DOHH2 (cell line): ENCODE data around the gene WARS2.

Experiments used
- H3F3A ChIP-seq: fragments of 200-600 bp; sonication (generic), shearing (Covaris generic); 2 replicates; pipeline ENCODE4 v1.6.0; 2016; ENCODE audit warnings: antibody characterized with exemption, mild to moderate bottlenecking; ENCODE audit not compliant: control insufficient read depth, insufficient read depth
- H3K27ac ChIP-seq: fragments of 200-600 bp; sonication (generic); 2 replicates; pipeline ENCODE4 v1.5.1; 2014; ENCODE audit warnings: low read depth, mild to moderate bottlenecking, low read length, moderate library complexity
- H3K27me3 ChIP-seq: fragments of 200-600 bp; sonication (generic); 2 replicates; pipeline ENCODE4 v1.6.1; 2014; ENCODE audit warnings: mild to moderate bottlenecking, low read length, mixed read lengths; ENCODE audit not compliant: control insufficient read depth
- H3K36me3 ChIP-seq: fragments of 200-600 bp; sonication (generic); 2 replicates; pipeline ENCODE4 v1.6.1; 2014; ENCODE audit warnings: mild to moderate bottlenecking, low read length, moderate library complexity, mixed read lengths; ENCODE audit not compliant: control insufficient read depth
- H3K4me1 ChIP-seq: fragments of 200-600 bp; sonication (generic); 2 replicates; pipeline ENCODE4 v1.6.1; 2014; ENCODE audit warnings: mild to moderate bottlenecking, low read length, mixed read lengths; ENCODE audit not compliant: control insufficient read depth
- H3K4me2 ChIP-seq: fragments of 200-600 bp; sonication (generic); 2 replicates; pipeline ENCODE4 v1.6.0; 2014; ENCODE audit warnings: mild to moderate bottlenecking, low read length, moderate library complexity
- H3K4me3 ChIP-seq: fragments of 200-600 bp; sonication (generic); 2 replicates; pipeline ENCODE4 v1.5.1; 2014; ENCODE audit warnings: mild to moderate bottlenecking, low read length, mixed read lengths
- H3K79me2 ChIP-seq: fragments of 200-600 bp; sonication (generic); 2 replicates; pipeline ENCODE4 v1.6.1; 2014; ENCODE audit warnings: mild to moderate bottlenecking, low read length, mixed read lengths; ENCODE audit not compliant: control insufficient read depth
- H3K9me2 ChIP-seq: fragments of 200-600 bp; sonication (generic); replicated peaks from 2 replicates; pipeline ENCODE4 v1.6.1; 2014; ENCODE audit warnings: mild to moderate bottlenecking, low read length, mixed read lengths; ENCODE audit not compliant: control insufficient read depth
- H3K9me3 ChIP-seq: fragments of 200-600 bp; sonication (generic); 2 replicates; pipeline ENCODE4 v1.6.1; 2014; ENCODE audit warnings: antibody characterized with exemption, low read length, mixed read lengths; ENCODE audit not compliant: control insufficient read depth, insufficient read depth
- H4K20me1 ChIP-seq: fragments of 200-600 bp; sonication (generic); 2 replicates; pipeline ENCODE4 v1.6.0; 2014; ENCODE audit warnings: low read depth, mild to moderate bottlenecking, antibody characterized with exemption, low read length, moderate library complexity; ENCODE audit not compliant: control insufficient read depth, insufficient read depth
- CTCF ChIP-seq: fragments of 200-600 bp; sonication (generic); IDR thresholded peaks from one replicate; pipeline ENCODE4 v1.5.1; 2014; ENCODE audit warnings: antibody characterized with exemption, mild to moderate bottlenecking, low read depth, low read length; ENCODE audit not compliant: poor library complexity, severe bottlenecking
- EZH2phosphoT487 ChIP-seq: fragments of 200-600 bp; sonication (generic); IDR thresholded peaks from 2 replicates; pipeline ENCODE4 v1.6.1; 2017; ENCODE audit warnings: borderline replicate concordance, mild to moderate bottlenecking, antibody characterized with exemption, low read length, moderate library complexity, mixed read lengths

WARS2 gene

GRCh38 chr1:119071321-119071720, 69.1 kb downstream of the WARS2 start:
- TF ChIP-seq CTCF (no peak), EZH2phosphoT487 (no peak)
- no peaks in the 10 kb centered on the region for H3K4me1 ChIP-seq
- H3K27ac ChIP-seq = no peak overlapping the region
- H3K4me2 ChIP-seq = no peak overlapping the region
- no peaks in the 10 kb centered on the region for H3F3A ChIP-seq
- H3K27me3 ChIP-seq = no peaks in the 10 kb centered on the region
- H3K9me2 ChIP-seq = no peaks in the 10 kb centered on the region
- no peaks in the 10 kb centered on the region for H3K36me3 ChIP-seq
- H3K9me3 ChIP-seq = no peaks in the 10 kb centered on the region
- H4K20me1 ChIP-seq = no peaks in the 10 kb centered on the region
- no peak overlapping the region for H3K4me3 ChIP-seq
- H3K79me2 ChIP-seq = no peaks in the 10 kb centered on the region

- TF ChIP-seq EZH2phosphoT487 (no peak), CTCF (no peak)
- Histone ChIP-seq H3K4me3 (no peak overlapping the region), H3F3A (no peaks in the 10 kb centered on the region)
These were observed 70.8 kb downstream of the WARS2 start for GRCh38 chr1:119069682-119070081.

GRCh38 chr1:119068427-119068826, 72.0 kb downstream of the WARS2 start:
- Histone ChIP-seq H3K36me3 (no peaks in the 10 kb centered on the region), H3K4me3 (no peak overlapping the region), H3K4me2 (no peak overlapping the region), H3K4me1 (no peaks in the 10 kb centered on the region), H3K27ac (no peak overlapping the region), H3K27me3 (no peaks in the 10 kb centered on the region), H3F3A (no peaks in the 10 kb centered on the region), H3K9me2 (no peaks in the 10 kb centered on the region), H4K20me1 (no peaks in the 10 kb centered on the region), H3K9me3 (no peaks in the 10 kb centered on the region), H3K79me2 (no peaks in the 10 kb centered on the region)
- TF ChIP-seq CTCF = no peak
- TF ChIP-seq EZH2phosphoT487 = no peak

More at GRCh38 chr1:119069682-119070081, 70.8 kb downstream of the WARS2 start:
- Histone ChIP-seq H4K20me1 (no peaks in the 10 kb centered on the region), H3K9me3 (no peaks in the 10 kb centered on the region), H3K36me3 (no peaks in the 10 kb centered on the region), H3K9me2 (no peaks in the 10 kb centered on the region), H3K4me2 (no peak overlapping the region), H3K27me3 (no peaks in the 10 kb centered on the region), H3K27ac (no peak overlapping the region), H3K4me1 (no peaks in the 10 kb centered on the region), H3K79me2 (no peaks in the 10 kb centered on the region)

- Histone ChIP-seq H3K4me2 (no peak overlapping the region), H3K9me2 (no peaks in the 10 kb centered on the region), H3K27me3 (no peaks in the 10 kb centered on the region), H4K20me1 (no peaks in the 10 kb centered on the region), H3K4me1 (no peaks in the 10 kb centered on the region), H3K4me3 (no peak overlapping the region), H3K27ac (no peak overlapping the region), H3K79me2 (no peaks in the 10 kb centered on the region), H3F3A (no peaks in the 10 kb centered on the region), H3K36me3 (no peaks in the 10 kb centered on the region), H3K9me3 (no peaks in the 10 kb centered on the region)
- TF ChIP-seq EZH2phosphoT487 (no peak), CTCF (no peak)
These were observed 78.8 kb downstream of the WARS2 start for GRCh38 chr1:119061700-119062099.
